ENCODE data around the gene C6orf15. TPM values are rescaled to one million over a fixed set of nuclear protein-coding genes. Genes with fewer than 3 reads are reported as not detected.
A peak's percentile ranks its signal among the peaks of the same experiment; 100 is the strongest.

The C6orf15 gene
- total and polyA plus RNA-seq, 4 donors = not detected

- Histone ChIP-seq H3K36me3 (ENCODE audit: control insufficient read depth in 4 of 4, insufficient read depth in 3 of 4, low read depth in 1 of 4, low read length in 3 of 4) (no peaks in the 10 kb centered on the region), H3K9me3 (ENCODE audit: control insufficient read depth in 4 of 4, low read length in 3 of 4) (no peaks in the 10 kb centered on the region), H3K4me1 (ENCODE audit: control insufficient read depth in 4 of 4, insufficient read depth in 4 of 4, low read length in 3 of 4) (no peaks in the 10 kb centered on the region), H3K4me3 (ENCODE audit: low read depth in 1 of 3, low read length in 3 of 3) (no peak within 1 kb of the TSS), H3K27me3 (ENCODE audit: control insufficient read depth in 4 of 4, insufficient read depth in 4 of 4, low read length in 3 of 4) (peaks cover 0 to 2% (median 0%) of the 10 kb centered on the region in 4 donors), H3K9ac (ENCODE audit: low read depth in 1 of 2, low read length in 2 of 2) (no peak within 1 kb of the TSS), H3K27ac (ENCODE audit: low read depth in 1 of 2, low read length in 2 of 2) (no peak within 1 kb of the TSS)
- TF ChIP-seq RXRA (IDR thresholded peaks at IDR 0.05) (no peak), JUND (IDR thresholded peaks at IDR 0.05) (peak in 1 of 2 donors; percentile 33)
- 32% methylated on average over 3 of the region's 3 CpGs for WGBS
- no peak for DNase-seq (ENCODE audit: low spot score)
Measured at GRCh38 chr6:31114541-31114878, 2.1 kb upstream of the C6orf15 start, which contains the start of gene PSORS1C1. Gene PSORS1C1 (plus strand): TSS chr6:31114800. CDS start chr6:31129633, 14,833 bp downstream.

DNA sequence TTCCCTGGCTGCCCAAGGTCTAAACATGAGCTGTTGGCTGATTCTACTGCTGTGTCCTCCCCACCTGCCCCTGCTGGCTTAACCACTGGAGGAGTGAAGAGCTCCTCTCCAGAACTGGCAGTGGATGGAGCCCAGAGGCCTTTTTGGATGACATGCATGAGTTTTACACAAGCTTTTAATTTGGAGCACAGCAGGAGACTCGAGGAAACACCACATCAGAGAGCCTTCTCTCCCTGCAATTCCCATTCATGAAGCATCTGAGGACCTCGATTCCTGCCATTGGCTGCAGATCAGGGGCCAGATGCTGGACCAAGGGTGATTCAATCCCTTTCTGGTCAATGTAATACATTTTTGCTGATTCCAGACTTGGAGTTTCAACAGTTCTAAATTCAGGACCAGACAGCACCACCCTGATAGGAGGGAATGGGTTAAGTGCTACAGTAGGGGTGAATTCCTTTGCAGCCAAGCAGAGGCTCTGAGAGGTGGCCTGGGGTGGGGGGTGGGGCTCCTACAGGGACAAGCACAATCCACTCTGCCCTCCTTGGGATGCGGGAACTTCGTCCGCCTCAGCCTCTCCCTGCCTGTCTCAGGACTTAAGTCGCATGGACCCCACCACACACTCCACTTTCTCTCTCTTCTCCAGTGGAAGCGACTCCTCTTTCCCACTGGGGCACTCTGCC lies 1.6 kb upstream of the C6orf15 start:
- Histone ChIP-seq H3K9me3 (ENCODE audit: control insufficient read depth in 4 of 4, low read length in 3 of 4) (no peaks in the 10 kb centered on the region), H3K27ac (ENCODE audit: low read depth in 1 of 2, low read length in 2 of 2) (no peak overlapping the region)
- WGBS = 83% methylated on average over 7 of the region's 7 CpGs

DNA sequence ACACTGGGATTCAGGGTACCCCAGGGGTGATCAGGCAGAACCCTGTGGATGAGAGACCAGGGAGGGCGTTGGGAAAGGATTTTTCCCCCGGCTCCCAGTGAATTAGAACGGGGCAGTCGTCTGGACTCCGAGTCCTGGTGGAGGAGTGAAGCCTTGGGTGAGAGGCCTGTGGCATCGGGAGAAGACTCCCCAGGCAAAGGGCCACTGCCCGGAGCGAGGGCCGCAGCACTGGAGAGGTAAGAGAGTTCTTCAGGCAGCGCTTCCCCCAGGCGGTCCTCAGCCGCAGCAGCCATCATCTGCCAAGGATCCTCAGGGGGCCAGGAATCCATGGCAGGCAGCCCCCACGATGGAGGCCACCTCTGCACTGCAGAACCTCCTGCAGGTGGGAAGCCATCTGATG lies 663 bp downstream of the C6orf15 start:
- H3K36me3 ChIP-seq (ENCODE audit: control insufficient read depth in 4 of 4, insufficient read depth in 3 of 4, low read depth in 1 of 4, low read length in 3 of 4) = no peaks in the 10 kb centered on the region
- H3K27ac ChIP-seq (ENCODE audit: low read depth in 1 of 2, low read length in 2 of 2) = no peak overlapping the region
- no peak overlapping the region for H3K4me3 ChIP-seq (ENCODE audit: low read depth in 1 of 3, low read length in 3 of 3)
- H3K9ac ChIP-seq (ENCODE audit: low read depth in 1 of 2, low read length in 2 of 2) = no peak overlapping the region
- TF ChIP-seq CTCF (IDR thresholded peaks at IDR 0.05; ENCODE audit: low read depth, low read length, missing input control) = no peak
- TF ChIP-seq RXRA (IDR thresholded peaks at IDR 0.05) = no peak
- TF ChIP-seq, protein P1, sequence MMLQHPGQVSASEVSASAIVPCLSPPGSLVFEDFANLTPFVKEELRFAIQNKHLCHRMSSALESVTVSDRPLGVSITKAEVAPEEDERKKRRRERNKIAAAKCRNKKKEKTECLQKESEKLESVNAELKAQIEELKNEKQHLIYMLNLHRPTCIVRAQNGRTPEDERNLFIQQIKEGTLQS (IDR thresholded peaks at IDR 0.05) = no peak
- WGBS = 87% methylated on average over 13 of the region's 13 CpGs
- no peaks in the 10 kb centered on the region for H3K4me1 ChIP-seq (ENCODE audit: control insufficient read depth in 4 of 4, insufficient read depth in 4 of 4, low read length in 3 of 4)
- H3K9me3 ChIP-seq (ENCODE audit: control insufficient read depth in 4 of 4, low read length in 3 of 4) = no peaks in the 10 kb centered on the region
- H3K27me3 ChIP-seq (ENCODE audit: control insufficient read depth in 4 of 4, insufficient read depth in 4 of 4, low read length in 3 of 4) = peaks cover 0 to 2% (median 0%) of the 10 kb centered on the region in 4 donors
- no peak for DNase-seq (ENCODE audit: low spot score)

More for the DNA sequence above, 1.6 kb upstream of the C6orf15 start:
- H3K36me3 ChIP-seq (ENCODE audit: control insufficient read depth in 4 of 4, insufficient read depth in 3 of 4, low read depth in 1 of 4, low read length in 3 of 4) = no peaks in the 10 kb centered on the region
- no peaks in the 10 kb centered on the region for H3K4me1 ChIP-seq (ENCODE audit: control insufficient read depth in 4 of 4, insufficient read depth in 4 of 4, low read length in 3 of 4)
- no peak for DNase-seq (ENCODE audit: low spot score)
- TF ChIP-seq RXRA (IDR thresholded peaks at IDR 0.05) (no peak), HNF4A (conservative IDR thresholded peaks at IDR 0.05) (no peak), NR2F2 (IDR thresholded peaks at IDR 0.05) (no peak), FOXA1 (IDR thresholded peaks at IDR 0.05) (no peak), CTCF (IDR thresholded peaks at IDR 0.05; ENCODE audit: low read depth, low read length, missing input control) (no peak), RAD21 (IDR thresholded peaks at IDR 0.05) (no peak), GABPA (IDR thresholded peaks at IDR 0.05 in 1 of 2, conservative IDR thresholded peaks at IDR 0.05 in 1 of 2) (no peak), YY1 (IDR thresholded peaks at IDR 0.05) (no peak), SP1 (IDR thresholded peaks at IDR 0.05) (no peak)
- TF ChIP-seq, protein P2, sequence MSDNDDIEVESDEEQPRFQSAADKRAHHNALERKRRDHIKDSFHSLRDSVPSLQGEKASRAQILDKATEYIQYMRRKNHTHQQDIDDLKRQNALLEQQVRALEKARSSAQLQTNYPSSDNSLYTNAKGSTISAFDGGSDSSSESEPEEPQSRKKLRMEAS (IDR thresholded peaks at IDR 0.05) = no peak
- no peak overlapping the region for H3K9ac ChIP-seq (ENCODE audit: low read depth in 1 of 2, low read length in 2 of 2)
- H3K4me3 ChIP-seq (ENCODE audit: low read depth in 1 of 3, low read length in 3 of 3) = no peak overlapping the region
- H3K27me3 ChIP-seq (ENCODE audit: control insufficient read depth in 4 of 4, insufficient read depth in 4 of 4, low read length in 3 of 4) = peaks cover 0 to 2% (median 0%) of the 10 kb centered on the region in 4 donors
